ENCODE measurements around the gene ARHGEF26.

- no peak for TF ChIP-seq CTCF (IDR thresholded peaks at IDR 0.05)
- TF ChIP-seq POLR2A (IDR thresholded peaks at IDR 0.05) = no peak
These were observed 1.3 kb downstream of the ARHGEF26 start for GRCh38 chr3:154122552-154122911.

Measured in body of pancreas (tissue), 4 donors.